Measurements from ENCODE around the gene MRPL16.
"Not testable (repeated sequence)": the region's sequence is repeated elsewhere in the genome, so short reads cannot be mapped to it uniquely, and the experiment has no call there.

MRPL16 gene

GRCh38 chr11:59810189-59810910 lies at the start of gene MRPL16:
TSS of gene MRPL16 (minus strand) at chr11:59810778. CDS start at chr11:59810658, 120 bp downstream.
- in situ Hi-C loops (cut with HindIII; ENCODE audit: low sequenced_read_pairs), result no loop called here

DNA sequence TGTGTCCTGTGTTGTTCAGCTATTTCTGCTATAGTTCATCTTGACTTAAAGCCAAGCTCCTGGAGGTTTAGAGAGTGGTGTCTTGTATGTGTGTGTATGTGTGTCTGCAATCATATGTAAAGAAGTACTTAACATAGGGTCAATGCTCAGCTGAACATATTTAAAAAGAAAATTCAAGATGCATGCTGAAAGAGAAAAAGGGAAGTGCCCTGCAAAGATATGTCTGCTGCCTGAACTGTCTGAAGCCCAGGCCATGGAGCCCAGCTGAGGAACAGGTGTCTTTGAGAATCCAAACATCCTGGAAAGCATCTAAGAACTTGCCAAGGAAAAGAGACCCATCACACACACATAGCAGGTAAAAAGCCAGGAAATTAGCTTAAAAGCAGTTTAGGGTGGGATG lies 49.1 kb upstream of the MRPL16 start:
- in situ Hi-C loops (cut with HindIII; ENCODE audit: low sequenced_read_pairs), result no loop called here

DNA sequence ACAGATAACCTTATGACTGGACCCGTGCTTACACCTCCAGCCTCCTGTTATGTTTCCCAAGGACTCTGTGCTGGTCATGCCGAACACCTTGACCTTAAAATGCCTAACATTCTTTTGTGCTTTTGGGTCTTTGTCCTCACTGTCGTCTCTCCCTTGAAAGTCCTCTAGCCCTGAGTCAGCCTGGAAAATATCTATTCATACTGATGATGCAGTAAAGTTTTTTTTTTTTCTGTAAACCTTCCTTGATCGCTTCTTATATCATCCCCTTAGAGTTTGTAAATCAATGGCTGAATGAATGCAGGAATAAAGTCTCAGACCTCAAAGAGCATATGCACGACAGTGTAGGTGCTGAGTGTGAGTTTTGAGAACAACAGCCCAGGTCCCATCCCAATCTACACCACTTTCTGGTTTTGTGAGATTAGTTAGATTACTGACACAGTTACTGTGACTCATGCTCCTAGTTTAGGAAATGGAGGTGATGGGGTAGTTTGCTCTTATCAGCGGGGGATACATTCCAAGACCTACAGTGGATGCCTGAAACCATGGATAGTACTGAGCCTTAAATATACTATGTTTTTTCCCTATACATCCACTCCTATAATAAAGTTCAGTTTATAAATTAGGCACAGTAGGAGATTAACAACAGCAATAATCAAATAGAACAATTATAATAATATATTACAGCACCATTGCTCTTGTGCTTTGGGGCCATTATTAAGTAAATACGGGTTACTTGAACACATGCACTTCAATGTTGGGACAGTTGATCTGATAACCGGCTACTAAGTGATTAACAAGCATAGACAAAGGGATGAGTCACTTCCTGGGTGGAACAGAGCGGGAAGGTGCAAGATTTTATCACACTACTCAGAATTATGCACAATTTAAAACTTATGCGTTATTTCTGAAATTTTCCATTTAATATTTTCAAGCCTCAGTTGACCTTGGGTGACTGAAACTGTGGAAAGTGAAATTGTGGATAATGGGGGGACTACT lies 47.2 kb upstream of the MRPL16 start:
- in situ Hi-C loops (cut with HindIII; ENCODE audit: low sequenced_read_pairs), result no loop called here

- in situ Hi-C loops (cut with HindIII; ENCODE audit: low sequenced_read_pairs), result no loop called here
Measured at GRCh38 chr11:59854871-59855270, 44.3 kb upstream of the MRPL16 start.

DNA sequence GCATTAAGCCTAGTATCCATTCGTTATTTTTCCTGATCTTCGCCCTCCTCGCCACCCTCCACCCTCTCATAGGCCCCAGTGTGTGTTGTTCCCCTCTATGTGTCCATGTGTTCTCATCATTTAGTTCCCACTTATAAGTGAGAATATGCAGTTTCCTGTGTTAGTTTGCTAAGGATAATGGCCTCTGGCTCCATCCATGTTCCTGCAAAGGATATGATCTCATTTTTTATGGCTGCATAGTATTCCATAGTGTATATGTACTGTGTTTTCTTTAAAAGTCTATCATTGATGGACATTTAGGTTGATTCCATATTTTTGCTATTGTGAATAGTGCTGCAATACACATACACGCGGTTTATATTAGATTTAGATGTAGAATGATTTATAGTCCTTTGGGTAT lies 40.8 kb upstream of the MRPL16 start:
- in situ Hi-C loops (cut with HindIII; ENCODE audit: low sequenced_read_pairs), result not testable (repeated sequence)

- in situ Hi-C loops (cut with HindIII; ENCODE audit: low sequenced_read_pairs), result not testable (repeated sequence)
Measured at GRCh38 chr11:59849551-59849950, 39.0 kb upstream of the MRPL16 start.

DNA sequence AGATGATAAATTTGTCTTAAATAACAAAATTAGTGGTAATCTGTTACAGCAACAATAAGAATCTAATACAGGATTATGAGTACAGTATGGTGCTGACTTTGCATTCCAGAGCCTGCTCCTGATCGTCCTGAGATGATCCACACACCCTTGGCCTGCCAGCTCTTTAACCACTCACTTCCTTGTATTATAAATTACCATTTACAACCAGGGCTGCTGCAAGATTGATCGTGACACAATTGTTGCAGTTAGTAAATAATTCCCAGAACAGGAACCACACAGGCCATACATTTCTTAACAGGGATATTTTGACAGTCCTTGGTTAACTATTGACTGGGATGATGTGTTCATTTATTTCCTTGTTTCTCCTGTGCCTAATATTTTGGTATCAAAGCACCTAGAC lies 38.6 kb upstream of the MRPL16 start:
- in situ Hi-C loops (cut with HindIII; ENCODE audit: low sequenced_read_pairs), result no loop called here

GRCh38 chr11:59848439-59848838 lies 37.9 kb upstream of the MRPL16 start:
- in situ Hi-C loops (cut with HindIII; ENCODE audit: low sequenced_read_pairs), result not testable (repeated sequence)

DNA sequence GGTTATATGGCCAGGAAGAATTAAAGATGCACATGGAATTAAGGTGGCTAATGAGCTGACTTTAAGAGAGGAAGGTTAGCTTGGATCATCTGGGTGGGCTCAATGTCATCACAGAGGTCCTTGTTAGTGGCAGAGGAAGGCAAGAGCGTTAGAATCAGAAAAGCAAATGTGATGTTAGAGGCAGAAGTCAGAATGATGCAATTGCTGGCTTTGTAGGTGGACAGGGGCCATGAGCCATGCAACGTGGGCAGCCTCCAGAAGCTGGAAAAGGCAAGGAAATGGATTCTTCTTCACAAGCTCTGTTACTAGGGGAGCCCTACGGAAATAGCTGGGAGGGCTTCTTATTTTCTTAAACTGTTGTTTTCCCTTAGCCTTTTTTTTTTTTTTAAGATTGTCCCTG lies 37.0 kb upstream of the MRPL16 start:
- in situ Hi-C loops (cut with HindIII; ENCODE audit: low sequenced_read_pairs), result no loop called here

DNA sequence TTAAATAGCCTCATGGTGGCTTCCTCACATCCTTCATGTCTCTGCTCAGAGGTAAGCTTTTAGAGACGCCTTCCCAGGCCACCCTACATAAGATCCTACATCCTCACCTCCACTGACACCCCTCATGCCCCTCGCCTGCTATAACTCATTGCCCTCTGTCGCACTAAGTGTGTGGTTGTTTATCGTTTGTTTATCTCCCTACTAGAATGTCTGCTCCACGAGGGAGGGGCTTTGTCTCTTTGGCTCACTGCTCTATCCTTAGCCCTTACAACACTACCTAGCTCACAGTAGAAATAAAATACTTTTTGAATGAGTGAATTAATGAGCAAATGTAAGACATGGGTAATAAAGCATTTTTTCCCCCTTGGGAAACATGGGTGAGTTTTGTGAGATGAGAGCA lies 36.0 kb upstream of the MRPL16 start:
- in situ Hi-C loops (cut with HindIII; ENCODE audit: low sequenced_read_pairs), result no loop called here

DNA sequence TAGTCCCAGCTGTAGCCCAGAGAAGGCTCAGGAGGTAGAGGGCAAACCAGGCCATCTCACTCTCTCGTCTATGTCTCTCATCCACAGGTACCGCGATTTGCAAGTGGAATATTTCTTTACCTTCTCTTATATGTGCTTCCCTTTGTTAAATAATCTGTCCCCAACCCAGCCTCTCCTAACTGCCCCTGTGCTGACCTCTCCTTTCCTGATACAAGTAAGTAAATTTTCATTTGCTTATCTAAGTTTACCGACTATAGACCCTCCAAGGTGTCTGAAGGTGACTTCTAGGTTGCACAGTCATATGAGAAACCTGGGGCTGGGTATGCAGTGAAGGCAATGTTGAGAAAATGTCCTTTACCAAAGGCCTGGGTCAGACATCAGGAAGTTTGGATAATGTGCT lies 34.8 kb upstream of the MRPL16 start, which contains the start of gene CBLIF:
TSS of gene CBLIF (minus strand) at position 101 of the 400 bp plus-strand sequence. CDS start at position 55, 46 bp downstream.
- in situ Hi-C loops (cut with HindIII; ENCODE audit: low sequenced_read_pairs), result no loop called here

GRCh38 chr11:59842316-59842715 lies 31.7 kb upstream of the MRPL16 start:
- in situ Hi-C loops (cut with HindIII; ENCODE audit: low sequenced_read_pairs), result no loop called here

GRCh38 chr11:59841514-59841913 lies 30.9 kb upstream of the MRPL16 start:
- in situ Hi-C loops (cut with HindIII; ENCODE audit: low sequenced_read_pairs), result no loop called here

GRCh38 chr11:59839615-59840014 lies 29.0 kb upstream of the MRPL16 start:
- in situ Hi-C loops (cut with HindIII; ENCODE audit: low sequenced_read_pairs), result no loop called here

GRCh38 chr11:59833602-59834001 lies 23.0 kb upstream of the MRPL16 start:
- in situ Hi-C loops (cut with HindIII; ENCODE audit: low sequenced_read_pairs), result no loop called here

GRCh38 chr11:59829358-59829757 lies 18.8 kb upstream of the MRPL16 start:
- in situ Hi-C loops (cut with HindIII; ENCODE audit: low sequenced_read_pairs), result loop anchor here (5.0 kb wide), 1 partner anchor 68 kb away; no protein-coding TSS in a partner anchor

GRCh38 chr11:59822989-59823566 lies 12.5 kb upstream of the MRPL16 start:
- in situ Hi-C loops (cut with HindIII; ENCODE audit: low sequenced_read_pairs), result no loop called here

DNA sequence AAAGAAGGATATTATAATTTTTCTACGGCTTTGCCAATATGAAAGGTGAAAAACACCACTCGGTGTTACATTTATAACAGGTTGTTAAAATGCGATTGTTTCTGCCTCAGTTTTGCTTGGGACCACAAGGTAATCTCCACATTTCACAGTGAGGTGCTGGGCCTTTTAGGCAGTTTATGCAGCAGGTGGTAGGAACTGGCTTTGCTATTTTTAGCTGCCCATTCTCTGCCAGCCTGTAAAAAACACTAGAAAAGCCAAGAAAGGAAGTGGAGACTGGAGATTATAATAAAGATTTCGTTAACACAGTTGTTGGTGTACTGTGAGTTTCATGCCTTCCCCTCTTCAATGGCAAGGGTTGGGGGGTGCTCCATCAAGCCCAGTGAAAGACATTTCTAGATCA lies 8.0 kb upstream of the MRPL16 start:
- in situ Hi-C loops (cut with HindIII; ENCODE audit: low sequenced_read_pairs), result no loop called here

GRCh38 chr11:59816434-59816833 lies 5.9 kb upstream of the MRPL16 start:
- in situ Hi-C loops (cut with HindIII; ENCODE audit: low sequenced_read_pairs), result not testable (repeated sequence)

GRCh38 chr11:59815754-59816153 lies 5.2 kb upstream of the MRPL16 start:
- in situ Hi-C loops (cut with HindIII; ENCODE audit: low sequenced_read_pairs), result no loop called here

DNA sequence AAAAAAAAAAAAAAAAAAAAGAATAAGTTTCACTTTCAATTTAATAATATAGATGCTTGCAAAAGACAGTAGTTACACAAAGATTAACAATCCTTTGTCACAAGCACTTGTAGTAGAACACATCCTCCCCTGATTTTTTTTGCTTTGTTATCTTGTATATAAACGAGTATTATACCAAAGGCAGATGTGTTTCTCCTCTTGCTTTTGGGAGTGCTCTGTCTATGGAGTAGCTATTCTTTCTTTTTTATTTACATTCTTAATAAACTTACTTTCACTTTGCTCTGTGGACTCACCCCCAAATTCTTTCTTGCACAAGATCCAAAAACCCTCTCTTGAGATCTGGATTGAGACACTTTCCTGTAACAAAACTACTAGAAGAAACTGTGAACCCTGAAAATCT lies 3.4 kb upstream of the MRPL16 start:
- in situ Hi-C loops (cut with HindIII; ENCODE audit: low sequenced_read_pairs), result no loop called here

Measured in endothelial cell of hepatic sinusoid (primary cell).